Stimulated activated CD4-positive, alpha-beta T cell treated with anti-CD3 and anti-CD28 coated beads, Interleukin-2, amount 100 ng/mL, for 24 hours (primary cell): ENCODE data around the gene WBP1L.
"Not testable (repeated sequence)": the region's sequence is repeated elsewhere in the genome, so short reads cannot be mapped to it uniquely, and the experiment has no call there.

Experiments used
- DNase-seq, 2 donors: peaks; one replicate each; pipeline ENCODE4 v3.0.0-alpha.2; 2020

The WBP1L gene

DNA sequence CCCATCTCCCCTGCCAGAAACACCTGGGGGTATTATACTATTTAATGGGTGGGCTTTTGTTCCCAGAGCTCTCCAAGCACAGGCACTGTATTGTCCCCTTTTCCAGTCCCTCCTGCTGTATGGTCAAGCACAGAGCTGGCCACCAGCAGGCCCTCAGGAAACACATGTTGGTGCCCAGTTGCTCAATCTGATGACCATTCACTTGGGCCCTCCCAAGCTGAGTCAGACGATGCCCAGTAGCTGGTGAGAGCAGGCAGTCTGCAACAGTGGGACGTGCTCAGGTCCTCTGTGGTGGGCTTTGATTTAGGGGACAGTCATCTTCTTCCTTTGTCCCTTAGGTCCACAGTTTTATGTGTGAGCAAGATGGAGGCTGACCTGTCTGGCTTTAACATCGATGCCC lies 17.5 kb upstream of the WBP1L start:
- no peak for DNase-seq

DNA sequence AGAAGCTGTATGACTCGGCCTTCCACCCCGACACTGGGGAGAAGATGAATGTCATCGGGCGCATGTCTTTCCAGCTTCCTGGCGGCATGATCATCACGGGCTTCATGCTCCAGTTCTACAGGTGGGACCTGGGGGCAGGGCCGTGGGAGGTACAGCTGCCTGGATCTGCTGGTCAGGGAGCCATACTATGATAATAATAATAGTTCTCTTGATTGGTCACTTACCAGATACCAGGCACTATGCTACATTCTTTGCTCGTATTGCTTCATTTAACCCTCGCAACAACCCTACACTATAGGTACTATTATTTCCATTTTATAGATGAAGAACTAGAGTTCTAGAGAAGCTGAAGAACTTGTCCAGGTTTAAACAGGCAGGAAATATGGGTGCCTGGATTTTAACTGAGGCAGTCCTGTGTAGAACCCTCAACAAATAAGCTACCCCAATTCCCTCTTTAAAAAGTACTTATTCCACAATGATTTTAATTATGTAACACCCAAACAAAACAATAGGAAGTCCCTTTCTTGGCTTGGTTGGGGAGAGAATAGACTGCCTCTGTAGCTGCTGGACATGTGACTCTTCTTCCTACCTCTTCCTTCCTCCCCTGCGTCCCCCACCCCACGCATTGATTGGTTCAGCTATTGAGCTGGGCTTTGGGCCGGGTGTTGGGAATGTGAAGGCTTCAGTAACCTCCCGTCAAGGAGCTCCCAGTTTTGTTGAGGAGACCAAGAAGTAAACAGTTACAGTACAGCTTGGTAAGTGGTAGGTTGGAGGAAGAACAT lies 16.5 kb upstream of the WBP1L start:
- no peak for DNase-seq

DNA sequence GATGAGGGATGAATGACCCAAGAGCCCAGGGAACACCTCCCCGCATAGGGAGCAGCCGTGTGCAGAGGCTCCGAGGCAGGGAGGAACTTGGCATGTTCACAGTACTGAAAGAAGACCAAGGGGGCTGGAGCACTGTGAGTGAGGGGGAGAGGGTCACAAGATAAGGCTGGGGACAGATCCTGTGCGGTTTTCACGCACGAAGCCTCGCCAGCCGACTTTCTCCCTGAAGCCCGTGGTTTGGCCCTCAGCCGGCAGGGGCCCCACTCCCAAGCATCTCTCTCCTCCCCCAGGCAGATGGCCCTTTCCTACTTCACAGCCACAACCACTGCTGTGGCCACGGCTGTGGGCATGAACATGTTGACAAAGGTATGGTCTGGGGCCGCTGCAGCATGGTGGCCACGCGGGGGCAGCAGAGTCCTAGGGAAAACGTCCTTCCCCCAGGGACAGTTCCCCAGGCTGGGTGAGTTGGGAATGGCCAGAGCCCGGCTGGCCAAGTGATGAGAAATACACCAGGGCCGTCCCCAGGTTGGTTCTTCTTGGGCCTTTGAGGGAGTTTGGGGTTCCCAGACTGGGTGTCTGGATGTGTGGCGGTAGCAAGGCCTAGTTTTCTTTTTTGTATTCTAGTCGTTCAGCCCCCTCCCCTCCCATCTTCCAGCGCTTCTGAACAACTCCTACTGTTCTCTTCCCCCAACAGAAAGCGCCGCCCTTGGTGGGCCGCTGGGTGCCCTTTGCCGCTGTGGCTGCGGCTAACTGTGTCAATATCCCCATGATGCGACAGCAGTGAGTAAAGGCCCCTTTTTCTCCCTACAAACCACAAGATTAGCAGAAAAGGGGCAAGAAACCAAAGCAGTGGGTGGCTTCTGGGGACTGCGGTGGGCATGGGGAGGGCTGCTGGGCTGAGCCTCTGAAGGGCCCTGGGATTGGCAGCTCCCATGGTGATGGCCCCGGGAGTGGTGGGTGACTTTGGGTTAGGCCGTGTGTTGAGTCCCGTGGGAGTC lies 14.4 kb upstream of the WBP1L start:
- peak; percentile 63 to 64 for DNase-seq

DNA sequence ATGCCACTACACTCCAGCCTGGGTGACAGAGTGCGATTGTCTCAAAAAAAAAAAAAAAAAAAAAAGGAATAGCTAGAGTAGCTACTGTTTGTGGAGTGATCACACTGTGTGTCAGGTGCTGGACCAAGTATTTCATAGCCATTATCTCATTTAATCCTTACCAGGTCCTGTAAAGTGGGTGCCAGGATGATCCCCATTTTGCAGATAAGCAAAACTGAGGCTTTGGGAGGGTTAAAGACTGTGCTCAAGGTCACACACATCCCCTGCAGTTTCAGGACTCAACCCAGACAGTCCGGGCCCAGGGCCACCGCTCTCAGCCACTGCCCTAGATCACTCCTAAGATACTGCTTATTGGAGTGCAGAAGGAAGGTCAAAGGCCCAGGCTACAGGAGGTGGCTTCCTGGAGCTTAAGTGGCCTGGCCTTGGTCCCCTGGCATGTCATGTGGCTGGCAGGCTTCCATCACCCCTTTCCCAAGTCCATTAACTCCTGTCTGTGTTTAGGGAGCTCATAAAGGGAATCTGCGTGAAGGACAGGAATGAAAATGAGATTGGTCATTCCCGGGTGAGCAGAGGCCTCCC lies 12.4 kb upstream of the WBP1L start:
- no peak for DNase-seq

DNA sequence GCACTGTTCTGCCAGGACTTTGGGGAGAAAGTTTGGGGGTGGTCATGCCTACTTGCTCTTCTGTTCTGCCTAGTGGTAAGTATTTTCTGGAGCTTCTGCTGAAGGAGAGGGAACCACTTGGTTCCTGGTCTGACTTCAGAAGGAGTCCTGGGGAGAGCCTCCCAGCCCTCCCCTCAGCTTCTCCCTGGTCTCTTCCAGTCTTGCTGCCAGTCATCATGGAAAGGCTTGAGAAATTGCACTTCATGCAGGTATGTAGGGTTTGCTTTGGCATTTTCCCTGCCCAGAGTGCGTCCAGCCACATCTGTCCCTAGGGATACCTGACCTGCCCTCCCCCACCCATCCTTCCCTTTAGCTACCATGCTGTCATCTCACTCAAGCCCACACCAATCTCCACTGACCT lies 11.1 kb upstream of the WBP1L start:
- no peak for DNase-seq

DNA sequence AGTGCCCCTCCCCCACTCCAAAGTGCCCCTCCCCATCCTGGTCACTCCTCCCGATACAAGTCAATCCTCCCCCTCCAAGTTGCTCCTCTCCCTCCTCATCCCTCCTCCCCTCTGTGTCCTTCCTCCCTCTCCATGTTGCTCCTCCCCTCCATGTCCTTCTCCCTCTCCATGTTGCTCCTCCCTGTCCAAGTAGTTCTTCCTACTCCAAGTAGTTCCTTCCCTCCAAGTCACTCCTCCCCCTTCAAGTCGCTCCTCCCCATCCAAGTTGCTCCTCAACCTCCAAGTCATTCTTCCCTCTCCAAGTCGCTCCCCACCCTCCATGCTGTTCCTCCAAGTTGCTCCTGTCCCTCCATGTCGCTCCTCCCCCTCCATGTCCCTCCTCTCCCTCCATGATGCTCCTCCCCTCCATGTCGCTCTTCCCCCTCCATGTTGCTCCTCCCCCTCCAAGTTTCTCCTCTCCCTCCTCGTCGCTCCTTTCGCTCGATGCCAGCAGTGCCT lies 8.6 kb upstream of the WBP1L start:
- no peak for DNase-seq

DNA sequence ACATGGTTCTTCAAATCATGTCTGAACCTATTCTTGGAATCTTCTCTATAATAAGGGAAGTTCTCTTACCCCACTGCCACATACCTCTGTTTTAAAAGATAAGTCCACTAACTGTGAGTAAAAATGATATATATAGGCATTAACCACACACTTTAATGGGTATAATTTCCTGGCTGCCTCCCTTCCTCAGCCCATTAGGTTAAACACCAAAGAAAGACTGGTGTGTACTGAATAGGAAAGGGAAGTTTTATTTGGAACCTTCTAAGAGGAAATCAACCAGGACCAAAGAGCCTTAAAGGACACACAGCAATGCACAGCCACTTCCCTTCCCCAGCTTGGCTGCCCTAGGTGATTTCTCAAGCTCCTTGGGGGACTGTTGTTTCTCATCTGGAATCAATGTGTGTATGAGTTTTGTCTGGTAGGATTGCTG lies 5.0 kb upstream of the WBP1L start:
- DNase-seq = no peak

DNA sequence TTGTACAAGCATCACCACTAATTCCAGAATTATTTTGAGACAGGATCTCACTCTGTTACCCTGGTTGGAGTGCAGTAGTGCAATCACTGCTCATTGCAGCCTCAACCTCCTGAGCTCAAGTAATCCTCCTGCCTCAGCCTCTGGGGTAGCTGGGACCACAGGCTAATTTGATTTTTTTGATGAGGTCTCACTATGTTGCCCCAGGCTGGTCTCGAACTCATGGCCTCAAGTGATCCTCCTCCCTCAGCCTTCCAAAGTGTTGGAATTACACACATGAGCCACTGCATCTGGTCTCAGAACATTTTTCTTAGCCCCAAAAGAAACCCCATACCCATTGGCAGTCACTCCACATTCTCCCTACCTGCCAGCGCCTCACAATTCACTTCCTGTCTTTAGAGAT lies 3.5 kb upstream of the WBP1L start:
- DNase-seq = no peak

DNA sequence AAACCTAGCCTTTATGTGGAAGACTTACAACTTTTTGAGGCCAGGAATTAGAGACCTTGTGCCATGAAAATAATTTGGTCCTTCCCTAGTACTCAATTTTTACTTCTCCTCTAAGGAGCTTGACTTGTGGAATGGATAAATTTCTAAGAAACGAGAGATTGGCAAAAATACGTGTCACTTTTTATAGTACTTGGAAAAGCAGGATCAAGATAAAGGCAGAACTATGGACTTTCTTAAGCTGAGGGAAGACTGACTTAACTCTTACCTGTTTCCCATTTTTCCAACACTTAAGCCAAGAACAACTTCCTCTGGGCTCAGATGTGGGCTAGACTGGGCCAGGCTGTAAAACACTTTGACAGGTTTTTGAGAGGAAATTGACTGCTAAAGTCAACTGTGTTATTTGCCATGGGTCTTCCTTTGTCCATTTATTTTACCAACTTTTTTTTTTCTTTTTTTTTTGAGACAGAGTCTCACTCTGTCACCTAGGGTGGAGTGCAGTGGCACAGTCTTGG lies 2.0 kb upstream of the WBP1L start:
- DNase-seq = no peak

DNA sequence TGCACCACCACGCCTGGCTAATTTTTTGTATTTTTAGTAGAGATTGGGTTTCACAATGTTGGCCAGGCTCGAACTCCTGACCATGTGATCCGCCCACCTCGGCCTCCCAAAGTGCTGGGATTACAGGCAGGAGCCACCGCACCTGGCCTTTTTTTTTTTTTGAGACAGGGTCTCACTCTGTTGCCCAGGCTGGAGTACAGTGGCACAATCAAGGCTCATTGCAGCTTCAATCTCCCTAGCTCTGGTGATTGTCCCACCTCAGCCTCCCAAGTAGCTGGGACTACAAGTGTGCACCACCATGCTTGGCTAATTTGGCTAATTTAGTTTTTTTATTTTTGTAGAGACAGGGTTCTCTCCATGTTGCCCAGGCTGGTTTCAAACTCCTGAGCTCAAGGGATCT lies 1.4 kb upstream of the WBP1L start:
- not testable (repeated sequence) for DNase-seq

DNA sequence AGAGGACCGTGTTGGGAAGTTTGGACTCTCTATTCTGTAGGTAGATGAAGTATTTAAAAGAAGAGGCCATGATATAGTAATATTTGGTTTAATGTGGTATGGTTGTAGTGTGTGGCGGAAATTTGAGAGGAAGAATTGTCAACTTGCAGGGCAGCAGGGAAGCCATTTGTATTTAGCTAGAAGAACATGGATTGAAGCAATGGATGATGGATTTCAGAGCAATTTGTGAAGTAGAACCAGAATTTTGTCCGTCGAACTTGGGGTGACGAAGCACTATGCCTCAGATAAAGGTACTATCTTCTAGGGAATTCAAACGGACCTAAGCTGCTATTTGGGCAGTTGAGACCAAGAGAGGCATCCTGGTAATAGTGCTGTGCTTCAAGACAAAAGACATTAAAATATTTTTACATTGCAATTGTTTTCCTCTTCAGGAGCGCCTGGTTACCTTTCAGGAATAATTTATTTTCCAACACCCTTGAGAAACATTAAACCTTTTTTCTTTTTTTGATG lies 615 bp upstream of the WBP1L start:
- no peak for DNase-seq

DNA sequence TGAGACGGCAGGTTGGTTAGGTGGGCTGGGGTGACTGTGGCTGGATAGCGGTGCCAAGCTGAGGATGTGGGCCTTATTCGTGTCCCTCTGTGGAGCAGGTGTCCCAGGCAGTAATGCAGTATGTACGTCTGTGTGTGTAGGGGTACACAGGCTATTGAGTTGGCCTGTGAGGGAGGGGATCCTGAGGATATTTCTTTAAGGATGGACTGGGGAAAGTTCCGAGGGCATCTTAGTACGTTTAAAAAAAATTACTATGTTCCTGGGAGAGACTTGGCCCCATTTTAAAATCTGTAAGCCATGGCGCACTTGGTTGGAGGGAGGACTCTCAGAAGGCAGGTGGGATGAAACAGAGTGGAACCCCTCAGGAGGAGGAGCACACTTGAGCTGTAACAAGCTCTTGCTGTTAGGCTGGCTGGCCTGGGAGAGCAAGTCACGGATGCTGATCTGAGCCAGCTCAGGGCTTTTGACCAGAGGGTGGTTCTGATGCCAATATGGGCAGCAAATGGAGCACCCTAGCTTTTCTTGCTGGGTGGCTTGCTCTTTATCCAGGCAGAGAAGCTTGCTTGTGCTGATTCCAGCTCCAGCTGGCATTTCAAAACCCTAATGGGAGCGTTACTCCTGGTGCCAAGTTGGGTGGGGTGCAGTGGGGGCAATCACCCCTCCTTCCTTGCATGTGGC lies 765 bp downstream of the WBP1L start:
- DNase-seq = peak in 1 of 2 donors; percentile 24

DNA sequence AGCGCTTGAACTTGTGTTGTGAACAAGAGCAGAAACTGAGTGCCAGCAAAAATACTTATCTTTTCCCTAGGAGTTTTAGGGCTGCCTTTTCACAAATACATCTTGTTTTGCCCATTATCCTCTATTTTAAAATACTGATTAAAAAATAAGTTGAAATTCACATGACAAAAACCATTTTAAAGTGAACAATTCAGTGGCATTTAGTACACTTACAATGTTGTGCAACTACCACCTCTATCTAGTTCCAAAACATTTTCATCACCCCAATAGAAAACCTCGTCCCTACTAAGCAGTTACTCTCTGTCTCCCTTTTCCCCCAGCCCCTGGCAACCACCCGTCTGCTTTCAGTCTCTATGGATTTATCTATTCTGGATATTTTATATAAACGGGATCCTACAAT lies 1.4 kb downstream of the WBP1L start:
- DNase-seq = no peak

DNA sequence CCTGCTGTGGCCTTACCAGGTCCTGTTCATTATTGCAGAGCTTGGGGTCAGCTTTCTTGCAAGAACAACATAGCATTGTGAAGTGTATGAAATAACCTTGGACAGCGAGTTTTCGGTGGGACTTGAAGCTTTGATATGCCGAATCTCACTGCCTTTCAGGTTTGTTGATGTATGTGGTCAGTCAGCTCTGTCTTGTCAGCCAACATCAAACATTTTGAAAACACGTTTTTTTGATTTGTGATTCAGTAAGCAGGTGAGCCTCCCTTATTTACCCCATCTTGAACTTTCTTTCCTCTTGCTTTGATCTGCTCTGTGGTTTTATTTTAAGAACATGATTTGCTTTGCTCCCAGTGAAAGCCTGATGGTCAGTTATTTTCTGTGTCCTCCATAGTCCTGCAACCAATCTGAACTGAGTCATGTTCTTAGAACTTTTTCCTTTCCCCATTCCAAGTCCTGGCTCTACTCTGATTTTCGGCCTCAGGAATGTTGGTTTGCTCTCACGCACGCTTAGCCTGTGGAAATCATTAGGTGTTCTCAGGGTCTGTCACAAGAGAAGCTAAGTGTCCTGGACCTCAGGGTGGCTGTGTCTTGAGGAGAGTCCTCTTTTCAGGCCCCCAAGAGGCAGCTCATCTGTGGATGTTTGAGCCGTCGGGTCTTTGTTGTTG lies 8.7 kb downstream of the WBP1L start:
- no peak for DNase-seq

DNA sequence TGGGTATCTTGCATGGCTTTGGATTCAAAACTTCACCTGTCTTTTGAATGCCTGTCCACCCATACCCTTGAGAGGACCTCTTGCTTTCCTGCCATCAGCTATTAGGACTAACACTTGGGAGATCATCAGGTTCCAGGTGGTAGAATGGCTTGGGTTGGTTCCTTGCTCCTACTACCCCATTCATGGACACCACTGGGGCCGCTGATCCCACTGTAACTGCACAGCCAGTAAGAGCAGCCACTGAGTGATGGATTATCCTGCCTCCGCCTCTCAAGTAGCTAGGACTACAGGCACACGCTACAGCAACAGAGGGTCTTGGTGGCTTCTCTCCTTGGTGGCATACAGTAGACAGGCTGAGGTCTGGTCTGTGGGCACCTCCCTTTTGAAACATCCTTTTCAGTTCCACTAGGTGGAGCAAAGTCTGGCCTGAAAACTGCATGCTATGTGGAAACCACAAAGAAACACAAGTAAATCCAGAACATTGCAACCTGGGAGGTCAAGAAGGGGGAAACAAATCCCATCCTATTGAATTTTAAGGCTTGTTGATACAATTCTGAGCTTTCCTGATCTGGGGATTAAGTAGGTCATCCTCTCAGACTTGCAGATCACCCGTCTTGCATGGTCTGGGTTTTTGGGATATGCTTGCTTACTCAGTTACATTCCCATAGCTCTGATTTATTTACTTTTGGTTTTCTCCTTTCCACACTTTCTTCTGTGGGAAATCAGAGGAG lies 9.4 kb downstream of the WBP1L start:
- no peak for DNase-seq

DNA sequence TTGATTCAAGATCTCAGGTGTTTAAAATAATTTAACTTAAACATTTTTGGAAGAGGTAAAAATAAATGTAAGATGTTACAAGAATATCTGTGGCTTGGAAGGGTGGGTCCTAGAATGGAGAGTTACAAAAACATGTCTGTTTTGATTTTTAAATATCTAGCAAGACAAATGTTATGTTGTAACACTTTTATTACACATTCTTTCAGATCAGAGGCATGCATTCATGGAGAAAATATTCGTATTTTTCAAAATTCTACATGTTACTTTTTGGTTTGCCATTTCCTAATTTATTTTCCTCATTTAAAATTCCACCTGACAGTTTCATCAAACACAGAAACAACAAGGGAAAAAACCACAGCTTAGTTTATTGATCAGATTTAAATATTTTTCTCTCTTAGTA lies 10.0 kb downstream of the WBP1L start:
- DNase-seq = no peak

DNA sequence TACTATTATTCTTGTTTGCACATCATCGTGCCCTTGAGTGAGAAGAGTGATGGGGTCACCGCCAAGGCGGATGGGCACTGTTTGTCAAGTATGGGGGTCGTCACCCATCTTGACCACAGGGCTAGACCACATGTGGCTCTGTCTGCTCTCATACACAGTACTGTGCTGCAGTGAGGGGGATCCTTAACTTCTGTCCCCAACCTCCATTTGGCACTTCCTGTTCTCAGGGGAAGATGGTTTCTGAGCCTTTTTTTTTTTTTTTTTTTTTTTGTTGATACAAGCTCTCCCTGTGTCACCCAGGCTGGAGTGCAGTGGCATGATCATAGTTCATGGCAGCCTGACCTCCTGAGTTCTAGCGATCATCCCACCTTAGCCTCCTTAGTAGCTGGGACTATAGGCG lies 13.6 kb downstream of the WBP1L start:
- no peak for DNase-seq

DNA sequence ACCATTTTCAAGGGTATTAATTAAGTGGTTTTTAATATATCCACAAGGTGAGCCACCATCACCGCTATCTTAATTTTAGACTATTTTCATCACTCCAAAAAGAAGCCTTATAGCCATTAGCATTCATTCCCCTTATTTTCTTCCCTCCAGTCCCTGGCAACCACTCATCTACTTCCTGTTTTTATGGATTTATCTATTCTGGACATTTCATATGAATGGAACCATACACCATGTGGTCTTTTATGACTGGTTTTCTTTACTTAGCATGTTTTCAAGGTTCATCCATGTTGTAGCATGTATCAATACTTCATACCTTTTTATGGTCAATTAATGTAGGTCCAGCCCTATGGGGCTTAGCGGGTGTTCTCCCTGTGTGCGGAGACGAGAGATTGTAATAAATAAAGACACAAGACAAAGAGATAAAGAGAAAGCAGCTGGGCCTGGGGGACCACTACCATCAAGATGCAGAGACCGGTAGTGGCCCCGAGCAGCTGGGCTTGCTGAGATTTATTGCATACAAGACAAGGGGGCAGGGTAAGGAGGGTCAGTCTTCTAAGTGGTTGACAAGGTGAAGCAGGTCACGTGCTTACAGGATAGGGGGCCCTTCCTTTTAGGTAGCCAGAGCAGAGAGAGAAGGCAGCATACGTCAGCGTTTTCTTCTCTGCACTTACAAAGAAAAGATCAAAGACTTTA lies 14.6 kb downstream of the WBP1L start:
- no peak for DNase-seq

DNA sequence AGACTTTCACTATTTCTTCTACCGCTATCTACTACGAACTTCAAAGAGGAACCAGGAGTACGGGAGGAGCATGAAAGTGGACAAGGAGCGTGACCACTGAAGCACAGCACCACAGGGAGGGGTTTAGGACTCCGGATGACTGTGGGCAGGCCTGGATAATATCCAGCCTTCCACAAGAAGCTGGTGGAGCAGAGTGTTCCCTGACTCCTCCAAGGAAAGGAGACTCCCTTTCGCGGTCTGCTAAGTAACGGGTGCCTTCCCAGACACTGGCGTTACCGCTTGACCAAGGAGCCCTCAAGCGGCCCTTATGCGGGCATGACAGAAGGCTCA lies 15.2 kb downstream of the WBP1L start:
- not testable (repeated sequence) for DNase-seq

DNA sequence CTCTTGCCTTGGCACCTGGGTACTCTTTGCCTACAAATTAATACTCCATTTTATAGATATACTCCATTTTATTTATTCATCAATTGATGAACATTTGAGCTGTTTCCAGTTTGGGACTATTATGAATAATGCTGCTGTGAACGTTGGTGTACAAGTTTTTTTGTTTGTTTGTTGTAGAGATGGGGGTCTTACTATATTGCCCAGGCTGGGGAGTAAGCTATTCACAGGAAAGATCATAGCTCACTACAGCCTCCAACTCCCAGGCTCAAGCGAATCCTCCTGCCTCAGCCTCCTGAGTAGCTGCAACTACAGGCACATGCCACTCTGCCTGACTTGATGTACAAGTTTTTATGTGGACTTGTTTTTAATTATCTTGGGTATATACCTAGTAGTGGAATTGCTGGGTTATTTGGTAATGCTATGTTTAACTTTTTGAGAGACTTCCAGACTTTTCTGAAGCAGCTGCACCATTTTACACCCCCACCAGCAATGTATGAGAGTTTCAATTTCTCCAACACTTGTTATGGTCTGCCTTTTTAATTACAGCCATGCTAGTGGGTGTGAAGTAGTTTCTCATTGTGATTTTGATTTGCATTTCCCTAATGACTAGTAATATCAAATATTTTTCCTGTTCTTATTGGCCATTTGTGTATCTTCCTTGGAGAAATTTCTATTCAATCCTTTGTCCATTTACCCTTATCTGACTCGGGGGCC lies 15.9 kb downstream of the WBP1L start:
- no peak for DNase-seq
